Omental fat pad (tissue), 4 donors: Measurements from ENCODE around the gene FKBP1B. TPM values are rescaled to one million over a fixed set of nuclear protein-coding genes. Genes with fewer than 3 reads are reported as not detected.

Experiments used
- ATAC-seq: fragments of 150-250 bp; one replicate; pipeline ENCODE4 v1.9.1; 2016; ENCODE audit warnings: mild to moderate bottlenecking, moderate library complexity; ENCODE audit not compliant: low FRiP score
- DNase-seq: peaks from one replicate; pipeline ENCODE4 v3.0.0-alpha.2; 2019; ENCODE audit warnings: low spot score
- total RNA-seq, 4 donors: library from RNA; depleted of rRNA; stranded (reverse); fragments of >200 nt; gene quantifications; one replicate each; pipeline ENCODE4 v1.1.0, GENCODE V29; 2016
- TF ChIP-seq, protein P1 (sequence below), 3 donors: fragments of 450-650 bp; IDR thresholded peaks; one replicate each; pipeline ENCODE4 v1.5.1; 2016 to 2017; ENCODE audit warnings: antibody characterized with exemption in 3 of 3, mild to moderate bottlenecking in 3 of 3, moderate library complexity in 2 of 3

The FKBP1B gene
- total RNA-seq, 4 donors from 2014 or later: 4.5 to 9.6 (median 5.4) TPM

DNA sequence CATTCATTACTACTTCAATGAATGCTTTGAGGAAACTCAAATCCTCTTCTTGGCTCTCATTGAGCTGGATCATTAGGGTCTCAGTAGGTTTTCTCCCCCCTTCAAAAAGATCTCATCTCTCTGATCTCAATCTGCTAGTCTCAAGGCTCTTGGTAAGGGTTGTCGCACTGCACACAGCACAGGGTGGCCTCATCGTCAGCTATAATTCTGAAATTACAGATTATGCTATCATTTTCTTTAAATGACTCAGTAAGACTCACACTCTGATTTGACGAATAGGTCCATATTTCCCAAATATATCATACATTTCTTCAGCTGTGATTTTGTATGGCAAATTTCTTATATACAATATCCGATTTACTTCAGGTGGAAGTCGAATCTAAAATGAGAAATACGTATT is 24.3 kb downstream of the FKBP1B start:
- TF ChIP-seq, protein P1, sequence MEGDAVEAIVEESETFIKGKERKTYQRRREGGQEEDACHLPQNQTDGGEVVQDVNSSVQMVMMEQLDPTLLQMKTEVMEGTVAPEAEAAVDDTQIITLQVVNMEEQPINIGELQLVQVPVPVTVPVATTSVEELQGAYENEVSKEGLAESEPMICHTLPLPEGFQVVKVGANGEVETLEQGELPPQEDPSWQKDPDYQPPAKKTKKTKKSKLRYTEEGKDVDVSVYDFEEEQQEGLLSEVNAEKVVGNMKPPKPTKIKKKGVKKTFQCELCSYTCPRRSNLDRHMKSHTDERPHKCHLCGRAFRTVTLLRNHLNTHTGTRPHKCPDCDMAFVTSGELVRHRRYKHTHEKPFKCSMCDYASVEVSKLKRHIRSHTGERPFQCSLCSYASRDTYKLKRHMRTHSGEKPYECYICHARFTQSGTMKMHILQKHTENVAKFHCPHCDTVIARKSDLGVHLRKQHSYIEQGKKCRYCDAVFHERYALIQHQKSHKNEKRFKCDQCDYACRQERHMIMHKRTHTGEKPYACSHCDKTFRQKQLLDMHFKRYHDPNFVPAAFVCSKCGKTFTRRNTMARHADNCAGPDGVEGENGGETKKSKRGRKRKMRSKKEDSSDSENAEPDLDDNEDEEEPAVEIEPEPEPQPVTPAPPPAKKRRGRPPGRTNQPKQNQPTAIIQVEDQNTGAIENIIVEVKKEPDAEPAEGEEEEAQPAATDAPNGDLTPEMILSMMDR (IDR thresholded peaks at IDR 0.05): no peak
- ATAC-seq (no peak), DNase-seq (no peak)

DNA sequence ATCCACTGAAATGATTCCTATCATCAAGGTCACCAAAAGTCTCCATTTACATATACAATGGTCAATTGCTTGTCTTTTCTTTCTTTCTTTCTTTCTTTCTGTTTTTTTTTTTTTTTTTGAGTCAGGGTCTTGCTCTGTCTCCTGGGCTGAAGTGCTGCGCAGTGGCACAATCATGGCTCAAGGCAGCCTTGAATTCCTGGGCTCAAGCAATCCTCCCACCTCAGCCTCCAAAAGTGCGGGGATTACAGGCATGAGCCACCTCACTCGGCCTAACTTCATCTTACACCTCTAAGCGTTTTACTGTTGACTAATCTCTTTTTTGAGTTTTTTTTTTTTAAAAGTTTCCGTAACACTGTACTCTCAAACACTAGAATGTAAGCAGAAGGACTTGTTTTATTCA is 25.7 kb downstream of the FKBP1B start:
- TF ChIP-seq, protein P1 (IDR thresholded peaks at IDR 0.05): no peak

DNA sequence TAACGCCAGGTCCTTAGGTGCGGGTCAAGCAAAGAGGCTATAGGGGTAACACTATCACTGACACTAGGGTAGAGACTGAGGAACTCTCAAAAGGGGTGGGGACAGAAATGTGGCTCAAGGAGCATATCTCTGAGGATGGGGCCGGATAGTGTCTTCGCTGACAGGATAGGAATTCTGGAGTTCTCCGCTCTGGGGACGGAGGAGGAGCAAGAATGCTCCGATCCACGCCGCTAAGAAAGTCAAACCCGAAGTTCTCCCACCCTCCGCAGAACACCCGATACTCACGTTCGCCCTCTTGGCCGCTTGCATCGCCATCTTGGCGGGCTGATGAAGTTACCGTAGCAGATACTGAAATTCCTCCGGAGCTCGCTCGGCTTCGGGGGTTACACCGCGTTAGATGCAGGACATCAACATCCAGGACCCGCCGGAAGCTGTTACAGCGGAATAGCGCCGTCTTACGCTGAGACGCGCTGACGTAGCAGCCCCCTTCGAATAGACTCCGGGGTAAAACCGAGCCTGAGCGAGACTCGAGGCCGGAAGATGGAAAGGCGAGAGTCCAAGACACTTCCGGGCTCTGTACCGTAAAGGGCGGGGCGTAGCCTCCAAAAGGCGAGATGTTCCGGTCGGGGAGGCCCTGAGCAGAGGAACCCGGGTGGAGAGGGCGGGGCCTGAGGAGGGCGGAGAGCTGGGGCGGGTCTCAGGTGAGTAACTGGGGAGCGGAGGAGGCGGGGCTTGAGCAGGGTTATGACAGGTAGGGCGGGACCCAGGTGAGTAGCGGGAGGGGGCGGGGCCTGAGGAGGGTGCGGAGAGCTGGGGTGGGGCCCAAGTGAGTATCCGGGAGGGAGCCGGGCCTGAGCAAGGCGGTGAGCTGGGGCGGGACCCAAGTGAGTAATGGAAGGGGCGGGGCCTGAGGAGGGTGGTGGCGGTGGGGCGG is 26.6 kb downstream of the FKBP1B start, which contains the start of gene SF3B6:
Gene SF3B6 (minus strand): TSS at position 412 of the 934 bp plus-strand sequence. CDS start 97 bp downstream, at position 315.
- peak; percentile 98 for ATAC-seq

More for the DNA sequence above, 25.7 kb downstream of the FKBP1B start:
- no peak for ATAC-seq
- DNase-seq: no peak

DNA sequence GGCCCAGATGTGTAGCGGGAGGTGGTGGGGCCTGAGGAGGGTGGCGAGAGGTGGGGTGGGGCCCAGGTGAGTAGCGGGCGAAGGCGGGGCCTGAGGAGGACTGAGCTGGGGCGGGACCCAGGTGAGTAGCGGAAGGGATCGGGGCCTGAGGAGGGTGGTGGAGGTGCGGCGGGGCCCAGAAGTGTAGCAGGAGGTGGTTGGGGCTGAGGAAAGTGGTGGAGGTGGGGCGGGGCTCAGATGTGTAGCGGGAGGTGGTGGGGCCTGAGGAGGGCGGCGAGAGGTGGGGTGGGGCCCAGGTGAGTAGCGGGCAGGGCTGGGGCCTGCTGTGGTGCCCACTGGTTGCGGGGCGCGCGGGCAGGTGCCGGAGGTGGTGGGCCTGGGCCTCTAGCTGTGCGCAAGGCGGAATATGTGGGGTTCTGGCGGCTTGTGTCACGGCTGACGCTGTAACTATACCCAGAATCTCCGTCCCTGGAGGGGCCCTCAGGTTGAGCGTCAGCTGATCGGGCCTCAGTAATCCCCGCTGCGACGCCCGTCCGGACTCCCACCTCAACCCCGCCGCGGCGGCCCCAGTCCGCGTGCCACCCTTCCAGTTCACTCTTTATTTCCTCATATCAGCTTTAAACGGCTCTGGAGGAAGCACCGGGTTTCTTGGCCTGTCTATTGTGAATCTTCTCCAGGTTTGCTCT is 27.5 kb downstream of the FKBP1B start:
- ATAC-seq: peak; percentile 20
- no peak for DNase-seq

More for the DNA sequence above, 26.6 kb downstream of the FKBP1B start, which contains the start of gene SF3B6:
- DNase-seq: peak; percentile 93
- TF ChIP-seq, protein P1 (IDR thresholded peaks at IDR 0.05): no peak

DNA sequence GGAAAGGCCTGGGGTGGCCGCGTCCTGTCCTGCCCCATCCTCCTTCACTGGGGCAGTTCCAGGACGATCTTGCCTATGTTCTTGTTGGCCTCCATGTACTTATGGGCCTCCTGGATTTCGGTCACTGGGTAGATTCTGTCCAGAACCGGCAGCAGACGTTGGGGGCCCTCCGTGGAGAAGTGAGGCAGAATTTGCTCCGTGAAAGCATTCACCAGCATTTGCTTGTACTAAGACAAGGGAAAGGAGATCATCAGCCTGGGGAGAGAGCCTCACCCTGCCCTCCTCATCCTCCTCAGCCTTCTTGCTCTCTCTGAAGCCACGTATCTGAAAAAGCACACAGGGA is 28.0 kb downstream of the FKBP1B start:
- DNase-seq (no peak), ATAC-seq (no peak)
- TF ChIP-seq, protein P1 (IDR thresholded peaks at IDR 0.05): no peak

More for the DNA sequence above, 27.5 kb downstream of the FKBP1B start:
- TF ChIP-seq, protein P1 (IDR thresholded peaks at IDR 0.05): no peak

DNA sequence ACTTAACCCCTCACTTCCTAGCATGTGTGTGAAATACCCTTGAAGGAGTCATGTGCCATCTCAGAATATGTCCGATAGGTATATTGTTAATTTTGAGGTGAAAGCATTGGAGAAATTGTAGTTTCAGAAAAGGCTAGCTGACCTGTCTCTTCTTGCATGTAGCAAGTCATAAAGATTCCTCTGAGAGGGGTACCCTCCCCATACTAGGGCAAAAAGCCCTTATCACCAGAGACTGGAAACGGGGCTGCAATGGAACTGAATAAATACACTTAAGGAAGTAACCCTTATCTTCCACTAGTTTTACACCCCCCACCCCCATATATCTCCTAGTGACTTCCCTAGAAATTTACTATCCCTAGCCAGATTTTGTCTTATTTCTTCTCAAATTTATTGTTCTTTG is 28.3 kb downstream of the FKBP1B start:
- ATAC-seq (no peak), DNase-seq (no peak)
- TF ChIP-seq, protein P1 (IDR thresholded peaks at IDR 0.05): no peak
